Measurements from ENCODE around the gene NPAS2. TPM values are rescaled to one million over a fixed set of nuclear protein-coding genes. Genes with fewer than 3 reads are reported as not detected.
A peak's percentile ranks its signal among the peaks of the same experiment; 100 is the strongest.

The NPAS2 gene
- total RNA-seq, 1 experiment from 2014 or later: 38.3 TPM

- Histone ChIP-seq H3K4me3 (no peak overlapping the region), H2AFZ (no peak overlapping the region), H3K9me3 (ENCODE audit: insufficient read depth, low read depth) (no peaks in the 10 kb centered on the region), H3K9me2 (ENCODE audit: insufficient read depth) (no peaks in the 10 kb centered on the region), H3K79me2 (ENCODE audit: low read depth) (peaks cover 77% of the 10 kb centered on the region), H3F3A (ENCODE audit: insufficient read depth, low read depth) (peaks cover 82% of the 10 kb centered on the region), H3K4me2 (peak overlapping the region; percentile 65), H3K4me1 (replicated peaks; ENCODE audit: insufficient read depth) (peaks cover 87% of the 10 kb centered on the region), H3K36me3 (ENCODE audit: low read depth) (peaks cover 20% of the 10 kb centered on the region; the same call in 1 of the 2 replicates), H3K27me3 (ENCODE audit: insufficient read depth, low read depth) (no peaks in the 10 kb centered on the region), H3K27ac (peak overlapping the region; percentile 56; the same call in 1 of the 2 replicates), H4K20me1 (ENCODE audit: insufficient read depth) (peaks cover 24% of the 10 kb centered on the region)
- no peak for DNase-seq
- TF ChIP-seq EZH2 (IDR thresholded peaks at IDR 0.05; ENCODE audit: low read depth): no peak
- TF ChIP-seq, protein P1, sequence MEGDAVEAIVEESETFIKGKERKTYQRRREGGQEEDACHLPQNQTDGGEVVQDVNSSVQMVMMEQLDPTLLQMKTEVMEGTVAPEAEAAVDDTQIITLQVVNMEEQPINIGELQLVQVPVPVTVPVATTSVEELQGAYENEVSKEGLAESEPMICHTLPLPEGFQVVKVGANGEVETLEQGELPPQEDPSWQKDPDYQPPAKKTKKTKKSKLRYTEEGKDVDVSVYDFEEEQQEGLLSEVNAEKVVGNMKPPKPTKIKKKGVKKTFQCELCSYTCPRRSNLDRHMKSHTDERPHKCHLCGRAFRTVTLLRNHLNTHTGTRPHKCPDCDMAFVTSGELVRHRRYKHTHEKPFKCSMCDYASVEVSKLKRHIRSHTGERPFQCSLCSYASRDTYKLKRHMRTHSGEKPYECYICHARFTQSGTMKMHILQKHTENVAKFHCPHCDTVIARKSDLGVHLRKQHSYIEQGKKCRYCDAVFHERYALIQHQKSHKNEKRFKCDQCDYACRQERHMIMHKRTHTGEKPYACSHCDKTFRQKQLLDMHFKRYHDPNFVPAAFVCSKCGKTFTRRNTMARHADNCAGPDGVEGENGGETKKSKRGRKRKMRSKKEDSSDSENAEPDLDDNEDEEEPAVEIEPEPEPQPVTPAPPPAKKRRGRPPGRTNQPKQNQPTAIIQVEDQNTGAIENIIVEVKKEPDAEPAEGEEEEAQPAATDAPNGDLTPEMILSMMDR (conservative IDR thresholded peaks at IDR 0.05): no peak
- POLR2A ChIA-PET (ENCODE audit: unreplicated experiment): interaction anchor here (0.6 kb wide), 1 partner anchor 16 kb away, joined by 4 read pairs; no protein-coding TSS in a partner anchor
- BruUV-seq (replicated peaks): no TSS peak
- intact Hi-C loops (cut with micrococcal nuclease; ENCODE audit: unreplicated experiment): loop anchor here (10.0 kb wide), 1 partner anchor 98 kb away; no protein-coding TSS in a partner anchor
- CTCF ChIA-PET: no interaction called here
Observed at GRCh38 chr2:100887039-100887578, 67.2 kb downstream of the NPAS2 start.

- no peaks in the 10 kb centered on the region for H3K9me3 ChIP-seq (ENCODE audit: insufficient read depth, low read depth)
- H3K79me2 ChIP-seq (ENCODE audit: low read depth): peaks cover 84% of the 10 kb centered on the region
- peaks cover 25% of the 10 kb centered on the region; the same call in 1 of the 2 replicates for H3K36me3 ChIP-seq (ENCODE audit: low read depth)
- no TSS peak for BruUV-seq (replicated peaks)
- H3K4me2 ChIP-seq: peak overlapping the region; percentile 65
- H2AFZ ChIP-seq: no peak overlapping the region
- TF ChIP-seq, protein P1 (conservative IDR thresholded peaks at IDR 0.05): no peak
- POLR2A ChIA-PET (ENCODE audit: unreplicated experiment): interaction anchor here (0.6 kb wide), 1 partner anchor 15 kb away, joined by 4 read pairs; no protein-coding TSS in a partner anchor
- H3K9me2 ChIP-seq (ENCODE audit: insufficient read depth): no peaks in the 10 kb centered on the region
- peaks cover 87% of the 10 kb centered on the region for H3K4me1 ChIP-seq (replicated peaks; ENCODE audit: insufficient read depth)
- peak overlapping the region; percentile 56 for H3K27ac ChIP-seq
- H3F3A ChIP-seq (ENCODE audit: insufficient read depth, low read depth): peaks cover 80% of the 10 kb centered on the region
- H3K4me3 ChIP-seq: no peak overlapping the region; the same call in 1 of the 2 replicates
- peak; percentile 77 to 91 for DNase-seq
- no peaks in the 10 kb centered on the region for H3K27me3 ChIP-seq (ENCODE audit: insufficient read depth, low read depth)
- CTCF ChIA-PET: no interaction called here
- peaks cover 24% of the 10 kb centered on the region for H4K20me1 ChIP-seq (ENCODE audit: insufficient read depth)
- intact Hi-C loops (cut with micrococcal nuclease; ENCODE audit: unreplicated experiment): loop anchor here (10.0 kb wide), 1 partner anchor 97 kb away; no protein-coding TSS in a partner anchor
Observed at GRCh38 chr2:100887713-100888495, 68.0 kb downstream of the NPAS2 start.

- ChIA-PET POLR2A (ENCODE audit: unreplicated experiment) (no interaction called here), CTCF (no interaction called here)
- Histone ChIP-seq H3K79me2 (ENCODE audit: low read depth) (peaks cover 89% of the 10 kb centered on the region), H3K9me3 (ENCODE audit: insufficient read depth, low read depth) (no peaks in the 10 kb centered on the region), H3K27me3 (ENCODE audit: insufficient read depth, low read depth) (no peaks in the 10 kb centered on the region), H3K27ac (no peak overlapping the region), H2AFZ (no peak overlapping the region), H4K20me1 (ENCODE audit: insufficient read depth) (peaks cover 24% of the 10 kb centered on the region), H3K36me3 (ENCODE audit: low read depth) (peaks cover 31% of the 10 kb centered on the region; the same call in 1 of the 2 replicates), H3K4me1 (replicated peaks; ENCODE audit: insufficient read depth) (peaks cover 88% of the 10 kb centered on the region), H3K9me2 (ENCODE audit: insufficient read depth) (no peaks in the 10 kb centered on the region), H3K4me3 (no peak overlapping the region), H3K4me2 (peak overlapping the region; percentile 65; the same call in 1 of the 2 replicates), H3F3A (ENCODE audit: insufficient read depth, low read depth) (peaks cover 80% of the 10 kb centered on the region)
- no peak for DNase-seq
- intact Hi-C loops (cut with micrococcal nuclease; ENCODE audit: unreplicated experiment): loop anchor here (10.0 kb wide), 1 partner anchor 96 kb away; no protein-coding TSS in a partner anchor
- BruUV-seq (replicated peaks): no TSS peak
- TF ChIP-seq EZH2 (IDR thresholded peaks at IDR 0.05; ENCODE audit: low read depth): no peak
- TF ChIP-seq, protein P1 (conservative IDR thresholded peaks at IDR 0.05): no peak
Observed at GRCh38 chr2:100888601-100889000, 68.7 kb downstream of the NPAS2 start.

Measured in PC-9 (cell line).